ENCODE results near the gene DAB2IP.
A peak's percentile ranks its signal among the peaks of the same experiment; 100 is the strongest.

Gene DAB2IP

GRCh38 chr9:121766081-121766683 is 114.7 kb downstream of the DAB2IP start:
- DNase-seq, result no peak

DNA sequence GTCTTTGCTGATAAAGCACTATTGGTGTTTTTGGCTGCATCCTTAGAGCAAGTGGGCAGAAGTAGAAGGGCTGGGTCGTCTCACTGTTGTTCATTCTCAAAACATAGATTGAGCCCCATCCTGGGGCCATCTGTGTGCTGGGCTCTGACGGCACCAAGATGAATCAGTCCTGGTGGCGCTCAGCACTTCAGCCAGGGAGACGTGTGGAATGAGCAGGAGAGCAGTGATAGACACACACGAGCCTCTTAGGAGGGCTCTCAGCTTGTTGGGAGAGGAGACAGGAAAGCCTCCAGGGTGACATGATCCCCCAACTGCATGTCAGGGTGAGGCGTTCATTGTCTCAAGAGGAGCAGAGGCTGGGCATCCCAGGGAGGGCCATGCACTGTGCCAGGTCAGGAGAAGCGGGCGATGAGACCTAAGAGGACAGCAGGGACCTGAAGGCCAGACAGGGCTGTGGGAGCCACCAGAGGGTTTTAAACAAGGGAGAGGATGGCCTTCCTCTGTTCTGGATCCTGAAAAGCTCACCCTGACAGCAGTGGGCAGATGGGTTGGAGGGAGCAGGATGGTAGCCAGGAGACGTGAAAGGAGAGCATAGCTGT is 115.8 kb downstream of the DAB2IP start:
- no peak for DNase-seq

GRCh38 chr9:121768416-121769015 is 117.1 kb downstream of the DAB2IP start:
- DNase-seq, result no peak

DNA sequence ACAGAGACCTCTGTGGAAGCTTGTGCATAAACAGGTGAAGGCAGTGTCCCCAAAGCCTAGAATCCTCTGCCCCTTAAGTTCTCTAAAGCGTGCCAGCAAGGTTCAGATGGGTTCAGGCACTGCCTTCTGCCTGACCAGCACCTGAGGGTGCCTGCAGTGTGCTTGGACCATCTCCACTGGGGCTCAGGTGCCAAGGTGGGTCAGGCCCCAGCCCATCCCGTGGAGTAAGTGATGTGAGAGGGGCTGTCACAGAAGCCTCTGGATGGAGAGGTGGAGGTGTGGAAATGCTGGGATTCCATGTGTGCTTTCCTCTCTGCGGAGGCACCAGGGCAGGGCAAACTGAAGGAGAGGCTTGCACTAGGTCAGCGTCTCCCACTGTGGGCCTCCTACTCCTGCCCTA is 118.5 kb downstream of the DAB2IP start:
- DNase-seq, result no peak

- no peak for DNase-seq
Observed at GRCh38 chr9:121770415-121771273, 119.2 kb downstream of the DAB2IP start.

GRCh38 chr9:121771418-121771817 is 120.0 kb downstream of the DAB2IP start:
- no peak for DNase-seq

GRCh38 chr9:121771851-121772599 is 120.6 kb downstream of the DAB2IP start:
- no peak for DNase-seq

- no peak for DNase-seq
Observed at GRCh38 chr9:121772600-121773285, 121.3 kb downstream of the DAB2IP start.

DNA sequence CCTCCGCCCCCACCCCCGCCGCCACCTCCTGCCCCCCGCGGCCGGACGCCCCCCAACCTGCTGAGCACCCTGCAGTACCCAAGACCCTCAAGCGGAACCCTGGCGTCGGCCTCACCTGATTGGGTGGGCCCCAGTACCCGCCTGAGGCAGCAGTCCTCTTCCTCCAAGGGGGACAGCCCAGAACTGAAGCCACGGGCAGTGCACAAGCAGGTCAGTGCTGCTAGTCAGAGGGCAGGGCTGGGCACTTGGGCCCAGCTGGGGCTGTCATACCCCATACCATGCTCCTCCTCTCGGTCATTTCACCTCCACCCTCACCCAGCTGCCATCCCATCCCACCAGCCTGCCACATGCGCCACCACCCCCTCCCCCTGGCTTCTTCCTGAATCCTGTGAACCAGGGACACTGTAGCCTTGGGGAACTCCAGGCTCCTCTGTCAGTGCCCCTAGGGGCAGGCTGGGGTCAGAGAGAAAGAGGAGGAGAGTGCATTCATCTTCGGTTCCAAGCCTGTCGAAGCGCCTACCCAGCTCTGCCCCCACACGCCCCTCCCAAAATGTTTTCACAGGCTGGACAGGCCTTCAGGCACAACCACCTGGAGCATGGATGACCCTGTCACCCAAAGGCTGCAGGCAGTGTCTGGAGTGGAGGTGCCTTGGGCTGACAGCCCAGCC is 122.0 kb downstream of the DAB2IP start:
- no peak for DNase-seq

DNA sequence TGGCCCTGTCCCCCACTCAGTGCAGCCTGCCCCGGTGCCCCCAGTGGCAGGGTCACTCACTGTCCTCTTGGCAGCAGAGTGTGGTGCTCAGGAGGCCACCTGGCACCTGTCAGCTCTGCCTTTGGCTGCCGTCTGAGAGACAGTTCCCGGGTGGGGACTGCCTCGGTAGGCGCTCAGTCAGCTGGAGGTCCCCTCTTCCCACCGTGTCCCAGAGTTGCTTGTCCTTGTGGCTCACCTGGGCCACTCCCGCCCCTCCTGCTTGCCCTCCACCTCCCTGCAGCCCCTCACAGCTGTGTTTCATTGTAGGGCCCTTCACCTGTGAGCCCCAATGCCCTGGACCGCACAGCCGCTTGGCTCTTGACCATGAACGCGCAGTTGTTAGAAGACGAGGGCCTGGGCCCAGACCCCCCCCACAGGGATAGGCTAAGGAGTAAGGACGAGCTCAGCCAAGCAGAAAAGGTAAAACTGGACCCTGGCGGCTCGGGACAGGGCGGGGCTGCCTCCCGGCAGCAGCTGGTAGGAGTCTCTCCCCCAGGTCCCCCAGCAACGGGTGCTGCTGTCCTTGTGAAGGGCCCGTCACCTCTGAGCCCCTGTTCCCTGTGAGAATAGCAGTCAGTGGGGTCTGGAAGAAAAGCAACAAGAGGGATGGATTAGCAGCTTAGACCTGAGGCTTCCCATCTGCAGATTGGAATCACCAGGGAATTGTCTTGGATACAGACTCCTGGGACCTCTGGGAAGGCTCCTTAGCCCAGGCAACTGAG is 122.7 kb downstream of the DAB2IP start:
- no peak for DNase-seq

GRCh38 chr9:121774715-121775613 is 123.5 kb downstream of the DAB2IP start:
- no peak for DNase-seq

GRCh38 chr9:121776001-121776738 is 124.7 kb downstream of the DAB2IP start:
- DNase-seq, result no peak

DNA sequence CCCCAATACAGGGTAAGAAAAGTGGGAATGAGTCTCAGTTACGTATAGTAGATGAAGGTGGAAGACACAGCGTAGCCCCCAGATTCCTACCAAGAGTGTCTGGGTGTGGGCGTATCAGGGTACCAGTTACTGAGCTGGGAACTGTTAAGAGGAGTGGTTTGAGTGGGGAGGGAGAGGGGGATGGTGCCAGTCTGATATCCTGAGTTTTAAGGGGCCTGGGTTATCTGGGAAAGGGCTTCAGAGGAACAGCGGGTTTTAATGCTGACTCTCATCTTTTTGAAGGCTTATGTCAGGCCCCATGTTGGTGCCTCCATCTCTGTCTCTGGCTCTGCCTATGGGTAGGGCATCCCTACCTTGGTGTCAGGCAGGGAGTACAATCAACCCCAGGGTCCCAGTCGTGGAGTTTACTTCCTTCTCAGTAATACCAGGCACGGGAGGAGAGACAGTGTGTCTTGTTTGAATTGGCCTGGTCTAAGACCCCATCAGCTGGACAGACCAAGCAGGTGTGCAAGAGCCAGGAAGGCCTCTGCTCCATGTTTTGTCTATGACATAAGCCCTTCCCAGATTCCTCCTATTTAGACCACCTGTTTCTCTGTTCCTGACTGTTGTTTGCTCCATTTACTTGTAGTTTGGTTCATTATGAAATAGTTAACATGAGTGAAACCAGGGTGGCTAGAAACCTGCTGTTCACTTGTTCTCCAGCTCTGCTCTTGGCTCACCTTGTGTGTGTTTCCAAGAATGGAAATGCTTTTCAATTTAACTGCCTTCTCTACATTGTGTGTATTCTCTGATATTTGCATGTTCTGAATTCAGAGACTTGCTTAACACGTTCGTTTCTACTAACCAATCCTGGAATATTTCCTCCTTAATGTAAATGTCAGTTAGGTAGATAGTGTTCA is 125.6 kb downstream of the DAB2IP start:
- no peak for DNase-seq

DNA sequence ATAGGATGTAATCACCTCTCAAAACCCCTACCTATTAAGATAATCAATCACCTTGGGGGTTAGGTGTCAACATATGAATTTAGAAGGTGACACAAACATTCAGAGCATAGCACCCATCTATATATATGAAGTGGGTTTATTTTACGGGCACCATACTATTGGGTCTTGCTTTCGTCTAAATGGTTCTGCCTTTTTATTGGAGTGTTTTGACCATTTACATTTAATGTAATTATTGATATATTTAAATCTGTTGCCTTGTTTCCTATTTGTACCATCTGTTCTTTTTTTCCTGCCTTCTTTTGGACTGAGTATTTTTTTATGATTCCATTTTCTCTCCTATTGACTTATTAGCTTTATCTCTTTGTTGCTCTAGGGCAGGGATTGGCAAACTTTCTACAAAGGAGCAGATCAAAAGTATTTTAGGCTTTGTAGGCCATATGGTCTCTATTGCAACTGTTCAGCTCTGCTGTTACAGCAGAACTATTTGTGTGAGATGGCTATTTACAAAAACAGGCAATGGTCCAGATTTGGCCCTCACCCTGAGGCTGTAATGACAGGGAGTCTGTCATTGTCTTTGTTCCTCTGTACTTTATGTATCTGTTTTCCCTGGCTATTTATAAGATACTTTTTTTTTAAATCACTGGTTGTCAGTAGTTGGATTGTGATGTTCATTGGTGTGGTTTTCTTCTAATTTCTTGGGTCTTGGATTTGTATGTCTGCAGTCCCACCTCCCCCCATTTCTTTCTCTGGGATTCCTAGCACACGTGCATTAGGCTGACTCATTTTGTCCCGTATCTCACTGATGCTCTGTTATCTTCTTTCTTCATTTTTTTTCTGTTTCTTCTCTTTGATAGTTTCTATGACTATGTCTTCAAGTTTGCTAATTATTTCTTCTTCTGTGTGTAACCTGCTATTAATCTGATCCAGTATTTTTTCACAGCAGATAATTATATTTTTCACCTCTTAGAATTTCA is 127.1 kb downstream of the DAB2IP start:
- no peak for DNase-seq

GRCh38 chr9:121779381-121780117 is 128.1 kb downstream of the DAB2IP start:
- peak; percentile 13 for DNase-seq
